Measurements from ENCODE around the gene RNF130.

RNF130 gene

DNA sequence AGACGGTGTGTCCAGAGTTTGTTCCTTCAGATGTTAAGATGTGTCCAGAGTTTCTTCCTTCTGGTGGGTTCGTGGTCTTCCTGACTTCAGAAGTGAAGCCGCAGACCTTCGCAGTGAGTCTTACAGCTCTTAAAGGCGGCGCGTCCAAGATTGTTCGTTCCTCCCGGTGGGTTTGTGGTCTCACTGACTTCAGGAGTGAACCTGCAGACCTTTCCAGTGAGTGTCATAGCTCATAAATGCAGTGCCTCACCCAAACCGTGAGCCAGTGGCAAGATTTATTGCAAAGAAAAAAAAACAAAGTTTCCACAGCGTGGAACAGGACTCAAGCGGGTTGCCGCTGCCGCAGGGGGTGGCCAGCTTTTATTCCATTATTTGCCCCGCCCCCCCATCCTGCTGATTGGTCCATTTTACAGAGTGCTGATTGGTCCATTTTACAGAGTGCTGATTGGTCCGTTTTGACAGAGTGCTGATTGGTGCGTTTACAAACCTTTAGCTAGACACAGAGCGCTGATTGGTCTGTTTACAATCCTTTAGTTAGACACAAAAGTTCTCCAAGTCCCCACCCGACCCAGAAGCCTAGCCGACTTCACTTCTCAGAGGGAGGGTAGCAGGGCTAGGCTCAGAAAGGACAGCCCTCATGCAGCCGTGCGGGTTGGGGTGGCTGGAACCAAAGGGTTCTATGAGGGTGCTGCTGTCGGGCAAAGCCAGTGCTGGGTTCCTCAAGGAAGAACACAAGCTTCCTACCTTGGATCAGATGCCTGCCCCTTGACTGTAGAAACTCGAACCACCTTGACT is 9.1 kb upstream of the RNF130 start:
- Histone ChIP-seq H3K4me3 (no peak overlapping the region), H3K27ac (no peak overlapping the region), H3K36me3 (no peaks in the 10 kb centered on the region), H3K27me3 (peaks cover 0 to 20% of the 10 kb centered on the region in 2 donors), H3K9me3 (no peaks in the 10 kb centered on the region), H3K4me1 (no peaks in the 10 kb centered on the region)
- intact Hi-C loops (cut with DNase I; ENCODE audit: low total_unique reads) = no loop called here
- TF ChIP-seq, protein P1, sequence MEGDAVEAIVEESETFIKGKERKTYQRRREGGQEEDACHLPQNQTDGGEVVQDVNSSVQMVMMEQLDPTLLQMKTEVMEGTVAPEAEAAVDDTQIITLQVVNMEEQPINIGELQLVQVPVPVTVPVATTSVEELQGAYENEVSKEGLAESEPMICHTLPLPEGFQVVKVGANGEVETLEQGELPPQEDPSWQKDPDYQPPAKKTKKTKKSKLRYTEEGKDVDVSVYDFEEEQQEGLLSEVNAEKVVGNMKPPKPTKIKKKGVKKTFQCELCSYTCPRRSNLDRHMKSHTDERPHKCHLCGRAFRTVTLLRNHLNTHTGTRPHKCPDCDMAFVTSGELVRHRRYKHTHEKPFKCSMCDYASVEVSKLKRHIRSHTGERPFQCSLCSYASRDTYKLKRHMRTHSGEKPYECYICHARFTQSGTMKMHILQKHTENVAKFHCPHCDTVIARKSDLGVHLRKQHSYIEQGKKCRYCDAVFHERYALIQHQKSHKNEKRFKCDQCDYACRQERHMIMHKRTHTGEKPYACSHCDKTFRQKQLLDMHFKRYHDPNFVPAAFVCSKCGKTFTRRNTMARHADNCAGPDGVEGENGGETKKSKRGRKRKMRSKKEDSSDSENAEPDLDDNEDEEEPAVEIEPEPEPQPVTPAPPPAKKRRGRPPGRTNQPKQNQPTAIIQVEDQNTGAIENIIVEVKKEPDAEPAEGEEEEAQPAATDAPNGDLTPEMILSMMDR (IDR thresholded peaks at IDR 0.05) = no peak
- no peak for DNase-seq

DNA sequence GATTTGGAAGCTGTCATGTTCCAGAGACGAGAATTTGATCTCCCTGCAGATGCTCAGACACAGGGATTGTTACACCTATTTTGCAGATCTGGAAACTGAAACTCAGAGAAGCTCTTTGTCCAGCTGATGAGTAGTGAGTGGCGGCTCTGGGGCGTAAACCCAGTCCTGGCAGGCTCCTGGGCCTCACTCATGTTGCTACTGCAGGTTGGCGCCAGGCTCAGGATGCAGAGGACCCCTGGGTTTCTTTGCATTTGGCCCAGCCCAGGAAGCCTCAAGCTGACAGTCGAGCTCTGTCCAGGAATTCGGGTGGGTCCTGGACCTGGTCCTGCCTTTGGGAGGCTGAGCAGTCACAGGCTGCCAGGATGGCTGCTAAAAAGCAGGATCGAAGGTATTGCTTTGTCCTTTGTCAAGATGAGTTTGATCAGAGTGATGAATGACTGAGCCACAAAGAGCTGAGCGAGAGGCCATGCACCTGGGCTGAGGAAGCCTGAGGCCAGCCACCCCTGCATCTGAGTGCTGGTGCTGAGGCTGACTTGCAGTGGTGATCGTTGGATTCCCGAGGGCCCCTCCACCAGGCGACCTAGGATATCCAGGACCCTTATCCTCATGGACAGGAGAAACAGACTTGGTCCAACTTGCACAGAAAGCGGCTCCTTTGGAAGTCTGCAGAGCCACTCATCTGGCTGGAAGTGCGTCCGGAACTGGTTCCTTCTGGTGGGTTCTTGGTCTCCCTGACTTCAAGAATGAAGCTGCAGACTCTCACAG is 8.3 kb upstream of the RNF130 start:
- Histone ChIP-seq H3K27ac (no peak overlapping the region), H3K9me3 (no peaks in the 10 kb centered on the region), H3K36me3 (no peaks in the 10 kb centered on the region), H3K4me3 (no peak overlapping the region), H3K27me3 (peaks cover 0 to 20% of the 10 kb centered on the region in 2 donors), H3K4me1 (no peaks in the 10 kb centered on the region)
- intact Hi-C loops (cut with DNase I; ENCODE audit: low total_unique reads) = loop anchor here (10.0 kb wide), 1 partner anchor 1185 kb away; the partner anchor contains the start of gene TRIM52
- no peak for DNase-seq
- TF ChIP-seq, protein P1 (IDR thresholded peaks at IDR 0.05) = no peak

DNA sequence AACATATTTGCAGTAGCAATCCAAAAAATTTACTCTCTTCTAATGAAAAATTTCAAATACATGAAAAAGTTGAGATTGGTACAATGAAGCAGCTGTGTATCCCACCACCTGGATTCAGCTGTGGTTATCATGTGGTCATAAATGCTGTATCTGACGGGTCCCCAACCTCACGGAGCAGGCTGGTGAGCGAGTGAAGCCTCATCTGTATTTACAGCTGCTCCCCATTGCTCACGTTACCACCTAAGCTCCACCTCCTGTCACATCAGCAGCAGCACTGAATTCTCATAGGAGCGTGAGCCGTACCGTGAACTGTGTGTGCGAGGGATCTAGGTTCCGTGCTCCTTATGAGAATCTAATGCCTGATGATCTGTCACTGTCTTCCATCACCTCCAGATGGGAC is 6.8 kb upstream of the RNF130 start:
- intact Hi-C loops (cut with DNase I; ENCODE audit: low total_unique reads) = loop anchor here (10.0 kb wide), 1 partner anchor 1186 kb away; the partner anchor contains the start of gene TRIM52
- Histone ChIP-seq H3K27me3 (peaks cover 0 to 10% of the 10 kb centered on the region in 2 donors), H3K9me3 (no peaks in the 10 kb centered on the region), H3K27ac (no peak overlapping the region), H3K4me1 (no peaks in the 10 kb centered on the region), H3K4me3 (no peak overlapping the region), H3K36me3 (no peaks in the 10 kb centered on the region)
- no peak for DNase-seq
- TF ChIP-seq, protein P1 (IDR thresholded peaks at IDR 0.05) = no peak

DNA sequence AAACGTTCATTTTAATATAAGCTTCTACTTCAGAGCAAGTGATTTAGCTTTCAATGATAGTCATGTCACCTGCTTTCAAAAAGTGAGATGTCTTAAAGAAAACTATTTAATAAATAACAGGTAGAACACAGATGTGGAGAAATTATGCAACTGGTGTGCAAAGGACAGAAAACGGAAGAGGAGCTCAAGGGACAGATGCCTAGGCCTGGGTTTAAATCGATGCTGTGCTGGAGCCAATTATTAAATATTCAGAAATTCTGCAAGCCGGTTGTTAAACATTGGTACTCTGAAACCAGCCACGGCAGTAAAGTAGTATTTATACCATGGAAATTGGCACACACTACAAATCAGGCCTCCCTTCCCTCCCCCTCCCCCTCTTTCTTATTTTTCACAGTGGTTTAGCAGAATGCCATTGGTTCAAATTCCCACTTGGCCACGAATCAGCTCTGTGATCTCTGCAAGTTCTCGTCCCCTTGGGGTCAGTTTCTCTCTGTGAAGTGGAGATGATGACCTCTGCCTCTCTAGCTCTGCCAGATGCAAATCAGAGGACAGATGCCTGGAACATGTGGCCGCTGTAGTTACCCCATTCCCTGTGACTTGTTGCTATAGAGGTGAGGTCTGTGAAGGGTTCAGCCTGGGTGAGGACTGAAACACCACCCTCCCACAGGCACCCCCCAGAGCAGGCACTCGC is 6.2 kb upstream of the RNF130 start:
- Histone ChIP-seq H3K9me3 (no peaks in the 10 kb centered on the region), H3K4me1 (no peaks in the 10 kb centered on the region), H3K36me3 (no peaks in the 10 kb centered on the region), H3K4me3 (no peak overlapping the region), H3K27me3 (peaks cover 0 to 7% of the 10 kb centered on the region in 2 donors), H3K27ac (no peak overlapping the region)
- DNase-seq = no peak
- TF ChIP-seq, protein P1 (IDR thresholded peaks at IDR 0.05) = no peak
- intact Hi-C loops (cut with DNase I; ENCODE audit: low total_unique reads) = loop anchor here (10.0 kb wide), 1 partner anchor 1187 kb away; the partner anchor contains the start of gene TRIM52

DNA sequence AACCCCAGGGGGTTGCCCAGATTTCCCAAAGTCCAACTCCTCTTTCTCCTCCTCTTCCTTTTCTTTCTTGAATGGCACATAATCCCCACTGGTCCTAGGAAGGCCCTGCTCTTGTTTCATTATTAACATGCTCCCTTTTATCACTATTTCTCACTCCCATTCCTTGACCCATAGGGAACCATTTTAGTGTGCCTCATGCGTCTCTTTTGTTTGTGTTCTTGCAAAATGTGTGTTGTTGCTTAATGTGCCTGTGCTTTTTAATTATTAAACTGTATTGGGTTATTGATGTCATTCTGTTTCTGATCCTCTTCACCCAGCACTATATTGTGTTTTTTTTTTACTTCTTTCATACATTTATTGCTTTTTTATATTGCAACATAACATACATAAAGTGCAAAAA is 4.1 kb upstream of the RNF130 start:
- Histone ChIP-seq H3K9me3 (no peaks in the 10 kb centered on the region), H3K4me3 (no peak overlapping the region), H3K4me1 (peaks cover 0 to 6% (median 4%) of the 10 kb centered on the region in 4 donors), H3K36me3 (no peaks in the 10 kb centered on the region), H3K27ac (no peak overlapping the region), H3K27me3 (peaks cover 0 to 7% of the 10 kb centered on the region in 2 donors)
- intact Hi-C loops (cut with DNase I; ENCODE audit: low total_unique reads) = loop anchor here (10.0 kb wide), 1 partner anchor 1189 kb away; the partner anchor contains the start of gene TRIM52
- no peak for DNase-seq
- TF ChIP-seq, protein P1 (IDR thresholded peaks at IDR 0.05) = no peak

Measured in tibial artery (tissue), 4 donors.